Brain pericyte (primary cell): ENCODE results near the gene SYNPO2.

ENCODE experiments used
- DNase-seq: peaks from one replicate; pipeline ENCODE4 v3.0.0-alpha.2; 2012; ENCODE audit warnings: low read depth, low spot score

The SYNPO2 gene

GRCh38 chr4:119105605-119106004 is 217.0 kb downstream of the SYNPO2 start:
- DNase-seq = no peak

GRCh38 chr4:119106036-119107000 is 217.7 kb downstream of the SYNPO2 start:
- DNase-seq = no peak

GRCh38 chr4:119110121-119110520 is 221.5 kb downstream of the SYNPO2 start:
- no peak for DNase-seq
